Left lung (tissue), 8 donors: ENCODE measurements around the gene CPE. TPM values are rescaled to one million over a fixed set of nuclear protein-coding genes. Genes with fewer than 3 reads are reported as not detected.

Experiments used
- microRNA-seq, 2 donors: library from miRNA; unstranded; fragments of <30 nt; microRNA quantifications; one replicate each; pipeline ENCODE4, GENCODE V29; 2019
- polyA plus RNA-seq, 6 donors: library from polyadenylated mRNA; unstranded; fragments of 120-200 nt; gene quantifications; one replicate each; pipeline ENCODE4 v1.2.1, GENCODE V29; 2013; ENCODE audit not compliant: insufficient read length in 6 of 6
- total RNA-seq, 2 donors: library from RNA; stranded (reverse); fragmentation: NEBNext Ultra II Directional; extraction: Animal tissue kit (Norgen Biotek cat#: 25700); gene quantifications; one replicate each; pipeline ENCODE4 v1.2.1, GENCODE V29; 2021
- donor health status: DM: no; HTN: yes; CAD: no.
- donor health status: DM: no; HTN: no; CAD: no.

The CPE gene
- total and polyA plus RNA-seq, 8 donors: 24.5 to 222 (median 161) TPM

Small RNAs within 50 kb of the gene (microRNA-seq; reads per million reads assigned to microRNA genes)
- 0 reads per million in 2 donors for gene MIR578

Other genes with a start within 250 kb of the CPE start
- 10 to 100 TPM; 32.9 to 53.4 TPM for gene KLHL2, start 171.4 kb upstream of the CPE start, total RNA-seq
- 10 to 100 TPM; 16.2 to 22.2 (median 17.8) TPM for gene KLHL2, start 171.4 kb upstream of the CPE start, polyA plus RNA-seq
- 100 to 1,000 TPM; 119 to 270 TPM for gene MSMO1, start 51.3 kb upstream of the CPE start, total RNA-seq
- gene MSMO1, start 51.3 kb upstream of the CPE start, polyA plus RNA-seq: 10 to 100 TPM; 26.0 to 42.0 (median 31.9) TPM